ENCODE data around the gene WDFY2. TPM values are rescaled to one million over a fixed set of nuclear protein-coding genes. Genes with fewer than 3 reads are reported as not detected.
A peak's percentile ranks its signal among the peaks of the same experiment; 100 is the strongest.
"Not testable (repeated sequence)": the region's sequence is repeated elsewhere in the genome, so short reads cannot be mapped to it uniquely, and the experiment has no call there.

Gene WDFY2
- total and polyA plus RNA-seq, 8 donors = 1.4 to 22.6 (median 10.4) TPM

GRCh38 chr13:51559946-51560735 is 24.1 kb upstream of the WDFY2 start:
- Histone ChIP-seq H3K9me3 (no peaks in the 10 kb centered on the region), H3K4me1 (peaks cover 0 to 6% (median 0%) of the 10 kb centered on the region in 4 donors), H3K4me3 (no peak overlapping the region), H3K27me3 (no peaks in the 10 kb centered on the region), H3K36me3 (no peaks in the 10 kb centered on the region), H3K27ac (no peak overlapping the region)
- TF ChIP-seq EP300 (IDR thresholded peaks at IDR 0.05) (no peak), CTCF (IDR thresholded peaks at IDR 0.05) (no peak), POLR2AphosphoS5 (IDR thresholded peaks at IDR 0.05) (no peak), POLR2A (IDR thresholded peaks at IDR 0.05) (no peak)
- WGBS, 5 donors = 61 to 83% (median 68%) methylated on average over 1 of the region's 1 CpG
- DNase-seq = no peak
- intact Hi-C loops (cut with DNase I; ENCODE audit: low total_unique reads) = no loop called here

GRCh38 chr13:51562011-51562671 is 22.1 kb upstream of the WDFY2 start:
- H3K9me3 ChIP-seq = peaks cover 0 to 3% (median under 1%) of the 10 kb centered on the region in 4 donors
- WGBS, 5 donors = 66 to 74% (median 71%) methylated on average over 9 of the region's 9 CpGs
- peak in 1 of 2 donors; percentile 25 for DNase-seq
- TF ChIP-seq POLR2A (IDR thresholded peaks at IDR 0.05) = no peak
- TF ChIP-seq EP300 (IDR thresholded peaks at IDR 0.05) = no peak
- TF ChIP-seq CTCF (IDR thresholded peaks at IDR 0.05) = no peak
- TF ChIP-seq POLR2AphosphoS5 (IDR thresholded peaks at IDR 0.05) = no peak
- no peaks in the 10 kb centered on the region for H3K36me3 ChIP-seq
- H3K4me1 ChIP-seq = peaks cover 0 to 6% (median 0%) of the 10 kb centered on the region in 4 donors
- H3K27ac ChIP-seq = no peak overlapping the region
- no peaks in the 10 kb centered on the region for H3K27me3 ChIP-seq
- intact Hi-C loops (cut with DNase I; ENCODE audit: low total_unique reads) = no loop called here
- H3K4me3 ChIP-seq = no peak overlapping the region

- TF ChIP-seq POLR2AphosphoS5 (IDR thresholded peaks at IDR 0.05) (no peak), EP300 (IDR thresholded peaks at IDR 0.05) (no peak), POLR2A (IDR thresholded peaks at IDR 0.05) (no peak), CTCF (IDR thresholded peaks at IDR 0.05) (no peak)
- Histone ChIP-seq H3K27me3 (no peaks in the 10 kb centered on the region), H3K4me1 (no peaks in the 10 kb centered on the region), H3K36me3 (no peaks in the 10 kb centered on the region), H3K4me3 (no peak overlapping the region), H3K9me3 (peaks cover 0 to 9% (median 3%) of the 10 kb centered on the region in 4 donors), H3K27ac (no peak overlapping the region)
- 78 to 92% (median 86%) methylated on average over 3 of the region's 3 CpGs for WGBS, 5 donors
- no peak for DNase-seq
- intact Hi-C loops (cut with DNase I; ENCODE audit: low total_unique reads) = no loop called here
Measured at GRCh38 chr13:51564252-51564651, 20.0 kb upstream of the WDFY2 start.

GRCh38 chr13:51564671-51565070 is 19.6 kb upstream of the WDFY2 start:
- WGBS, 5 donors = 82 to 100% (median 97%) methylated on average over 1 of the region's 1 CpG
- Histone ChIP-seq H3K27ac (no peak overlapping the region), H3K36me3 (no peaks in the 10 kb centered on the region), H3K9me3 (peaks cover 0 to 9% (median 3%) of the 10 kb centered on the region in 4 donors), H3K4me1 (no peaks in the 10 kb centered on the region), H3K4me3 (no peak overlapping the region), H3K27me3 (no peaks in the 10 kb centered on the region)
- no peak for TF ChIP-seq POLR2A (IDR thresholded peaks at IDR 0.05)
- TF ChIP-seq CTCF (IDR thresholded peaks at IDR 0.05) = no peak
- TF ChIP-seq EP300 (IDR thresholded peaks at IDR 0.05) = no peak
- TF ChIP-seq POLR2AphosphoS5 (IDR thresholded peaks at IDR 0.05) = no peak
- intact Hi-C loops (cut with DNase I; ENCODE audit: low total_unique reads) = no loop called here
- no peak for DNase-seq

- H3K36me3 ChIP-seq; H3K4me3 ChIP-seq; H3K27ac ChIP-seq; intact Hi-C loops (cut with DNase I; ENCODE audit: low total_unique reads); DNase-seq; H3K4me1 ChIP-seq; H3K27me3 ChIP-seq; H3K9me3 ChIP-seq: not testable (repeated sequence)
- 85 to 94% (median 89%) methylated on average over 4 of the region's 4 CpGs for WGBS, 5 donors
Measured at GRCh38 chr13:51569001-51569400, 15.3 kb upstream of the WDFY2 start.

Data from stomach (tissue), 9 donors.